ENCODE data around the gene METTL6.
"Not testable (repeated sequence)": the region's sequence is repeated elsewhere in the genome, so short reads cannot be mapped to it uniquely, and the experiment has no call there.

METTL6 gene

GRCh38 chr3:15368561-15369135 is 58.7 kb downstream of the METTL6 start:
- TF ChIP-seq CTCF (IDR thresholded peaks at IDR 0.05; ENCODE audit: low read depth, low read length, missing control alignments), result no peak
- DNase-seq (ENCODE audit: low read depth), result no peak
- H3K4me3 ChIP-seq (ENCODE audit: low read depth, low read length), result no peak overlapping the region

GRCh38 chr3:15367059-15367458 is 60.3 kb downstream of the METTL6 start:
- no peak overlapping the region for H3K4me3 ChIP-seq (ENCODE audit: low read depth, low read length)
- no peak for DNase-seq (ENCODE audit: low read depth)
- no peak for TF ChIP-seq CTCF (IDR thresholded peaks at IDR 0.05; ENCODE audit: low read depth, low read length, missing control alignments)

GRCh38 chr3:15364078-15364477 is 63.3 kb downstream of the METTL6 start:
- DNase-seq (ENCODE audit: low read depth); H3K4me3 ChIP-seq (ENCODE audit: low read depth, low read length): not testable (repeated sequence)

GRCh38 chr3:15361494-15362214 is 65.7 kb downstream of the METTL6 start:
- DNase-seq (ENCODE audit: low read depth), result peak; percentile 97
- TF ChIP-seq CTCF (IDR thresholded peaks at IDR 0.05; ENCODE audit: low read depth, low read length, missing control alignments), result no peak
- peak overlapping the region; percentile 1 for H3K4me3 ChIP-seq (ENCODE audit: low read depth, low read length)

- TF ChIP-seq CTCF (IDR thresholded peaks at IDR 0.05; ENCODE audit: low read depth, low read length, missing control alignments), result no peak
- DNase-seq (ENCODE audit: low read depth), result no peak
- H3K4me3 ChIP-seq (ENCODE audit: low read depth, low read length), result no peak overlapping the region
Measured at GRCh38 chr3:15360788-15361493, 66.4 kb downstream of the METTL6 start.

Measured in GM12864 (cell line).